Prostate gland (tissue), 2 donors: ENCODE results near the gene FUT7.

Experiments
- CTCF ChIP-seq, 4 experiments: fragments of 200-600 bp in 2 of 4; fragments of 450-650 bp in 2 of 4; sonication (generic) in 2 of 4; IDR thresholded peaks; 1 replicate in 3 of 4; 2 replicates in 1 of 4; pipeline ENCODE4 v1.5.1; 2016 to 2019; ENCODE audit warnings: antibody characterized with exemption in 4 of 4, mild to moderate bottlenecking in 2 of 4, moderate library complexity in 2 of 4
- POLR2A ChIP-seq: fragments of 450-650 bp; IDR thresholded peaks from one replicate; pipeline ENCODE4 v1.6.1; 2016; ENCODE audit warnings: antibody characterized with exemption, mild to moderate bottlenecking
- POLR2AphosphoS5 ChIP-seq: sonication (generic); formaldehyde crosslinking; IDR thresholded peaks from one replicate; pipeline ENCODE4 v1.6.1; 2017; ENCODE audit warnings: antibody characterized with exemption

- TF ChIP-seq CTCF (IDR thresholded peaks at IDR 0.05) (no peak), POLR2AphosphoS5 (no peak), POLR2A (no peak)
Observed at GRCh38 chr9:137076636-137077009, 44.7 kb upstream of the FUT7 start.
